ENCODE results near the gene POPDC2. TPM values are rescaled to one million over a fixed set of nuclear protein-coding genes. Genes with fewer than 3 reads are reported as not detected.

The POPDC2 gene
- total RNA-seq (ENCODE audit: low replicate concordance): 0.15 and 0.47 TPM in 2 replicates

GRCh38 chr3:119660474-119661440, at the start of gene POPDC2:
Gene POPDC2, minus strand, starts transcription at chr3:119660589. Its CDS starts 166 bp downstream, at chr3:119660423.

GRCh38 chr3:119702530-119703527, 42.4 kb upstream of the POPDC2 start, which contains the start of gene CFAP91:
Gene CFAP91, plus strand, starts transcription at chr3:119703022. Its CDS starts 77 bp downstream, at chr3:119703099.

GRCh38 chr3:119676771-119677640, 16.6 kb upstream of the POPDC2 start, which contains the start of gene COX17:
Gene COX17, minus strand, starts transcription at chr3:119677406. Its CDS starts 96 bp downstream, at chr3:119677310.

GRCh38 chr3:119597548-119598288, 62.7 kb downstream of the POPDC2 start, which contains the start of gene PLA1A:
Gene PLA1A, plus strand, starts transcription at chr3:119597885. Its CDS starts 29 bp downstream, at chr3:119597914.

Other genes with a start within 250 kb of the POPDC2 start
- gene TMEM39A, start 197.0 kb downstream of the POPDC2 start, total RNA-seq (ENCODE audit: low replicate concordance): 42.6 and 57.3 TPM in 2 replicates
- gene POGLUT1, start 191.6 kb downstream of the POPDC2 start, total RNA-seq (ENCODE audit: low replicate concordance): 14.9 and 26.7 TPM in 2 replicates
- gene TIMMDC1, start 162.0 kb downstream of the POPDC2 start, total RNA-seq (ENCODE audit: low replicate concordance): 28.7 and 42.2 TPM in 2 replicates
- not detected in 2 replicates for gene CD80, start 101.0 kb downstream of the POPDC2 start, total RNA-seq (ENCODE audit: low replicate concordance)
- 0.70 and 2.2 TPM in 2 replicates for gene ADPRH, start 81.1 kb downstream of the POPDC2 start, total RNA-seq (ENCODE audit: low replicate concordance)
- 0.08 and 0.12 TPM in 2 replicates for gene PLA1A, start 62.7 kb downstream of the POPDC2 start, total RNA-seq (ENCODE audit: low replicate concordance)
- 12.2 and 32.3 TPM in 2 replicates for gene COX17, start 16.8 kb upstream of the POPDC2 start, total RNA-seq (ENCODE audit: low replicate concordance)
- under 0.01 and 0.53 TPM in 2 replicates for gene CFAP91, start 42.4 kb upstream of the POPDC2 start, total RNA-seq (ENCODE audit: low replicate concordance)
- 0.08 TPM in 1 of 2 replicates, not detected in the other for gene NR1I2, start 121.5 kb upstream of the POPDC2 start, total RNA-seq (ENCODE audit: low replicate concordance)